Lung (tissue), 12 donors: ENCODE measurements around the gene AFDN. TPM values are rescaled to one million over a fixed set of nuclear protein-coding genes. Genes with fewer than 3 reads are reported as not detected.

Experiments
- ATAC-seq: fragments of 200-7000 bp; cut with Tn5 transposase; one replicate; pipeline ENCODE4 v1.9.1; 2020; ENCODE audit warnings: moderate number of reproducible peaks; ENCODE audit not compliant: insufficient read depth, low FRiP score
- DNase-seq, 3 donors: peaks; one replicate each; pipeline ENCODE4 v3.0.0-alpha.2; 2013 to 2017
- H3K27ac ChIP-seq, 2 donors: one replicate each; pipeline ENCODE4 v1.5.1; 2013; ENCODE audit warnings: mild to moderate bottlenecking in 2 of 2, moderate library complexity in 2 of 2, control low read depth in 1 of 2, inconsistent platforms in 1 of 2, low read depth in 1 of 2, low read length in 1 of 2
- H3K27me3 ChIP-seq, 3 donors: one replicate each; pipeline ENCODE4 v1.5.1; 2013; ENCODE audit warnings: low read length in 2 of 3; ENCODE audit not compliant: control insufficient read depth in 3 of 3, insufficient read depth in 3 of 3
- H3K36me3 ChIP-seq, 4 donors: one replicate each; pipeline ENCODE4 v1.5.1; 2013; ENCODE audit warnings: low read length in 4 of 4, mild to moderate bottlenecking in 1 of 4, moderate library complexity in 1 of 4; ENCODE audit not compliant: control insufficient read depth in 4 of 4, insufficient read depth in 4 of 4
- H3K4me1 ChIP-seq, 5 donors: one replicate each; pipeline ENCODE4 v1.5.1; 2013; ENCODE audit warnings: low read length in 5 of 5, mild to moderate bottlenecking in 2 of 5, moderate library complexity in 1 of 5; ENCODE audit not compliant: control insufficient read depth in 5 of 5, insufficient read depth in 5 of 5
- H3K4me3 ChIP-seq: one replicate; pipeline ENCODE4 v1.5.1; 2013; ENCODE audit warnings: mild to moderate bottlenecking, control low read depth, moderate library complexity
- H3K9ac ChIP-seq, 2 donors: one replicate each; pipeline ENCODE4 v1.5.1; 2013; ENCODE audit warnings: low read length in 2 of 2, control low read depth in 1 of 2; ENCODE audit not compliant: insufficient read depth in 1 of 2
- H3K9me3 ChIP-seq, 4 donors: one replicate each; pipeline ENCODE4 v1.5.1; 2013; ENCODE audit warnings: low read length in 3 of 4, mild to moderate bottlenecking in 1 of 4, moderate library complexity in 1 of 4; ENCODE audit not compliant: control insufficient read depth in 4 of 4, insufficient read depth in 3 of 4
- WGBS, 2 donors: extraction: QIAGEN DNeasy Blood & Tissue Kit; methylation state at CpG; one replicate each; pipeline ENCODE4 v1.1.7; 2013; 5-methylcytosine and 5-hydroxymethylcytosine counted together
- polyA plus RNA-seq, 2 donors: library from polyadenylated mRNA; stranded (reverse); fragments of 200-250 nt; gene quantifications; one replicate each; pipeline ENCODE4 v1.2.1, GENCODE V29; 2013
- total RNA-seq, 2 donors: library from RNA; depleted of rRNA in 1 of 2; stranded (reverse); fragments of >200 nt in 1 of 2; gene quantifications; one replicate each; pipeline ENCODE4 v1.2.1, GENCODE V29; 2014 to 2021
- TF ChIP-seq, protein P1 (sequence below): IDR thresholded peaks from 2 replicates; pipeline ENCODE4 v1.5.1; 2012; ENCODE audit warnings: mild to moderate bottlenecking; ENCODE audit errors: control extremely low read depth, extremely low read depth
- donor health status: control.
- donor health status: control.
- donor health status: Bipolar disorder and iron deficiency.
- donor health status: healthy.
- donor health status: DM: yes; HTN: yes; CAD: no.

The AFDN gene
- total and polyA plus RNA-seq, 4 donors: 47.6 to 407 (median 117) TPM

DNA sequence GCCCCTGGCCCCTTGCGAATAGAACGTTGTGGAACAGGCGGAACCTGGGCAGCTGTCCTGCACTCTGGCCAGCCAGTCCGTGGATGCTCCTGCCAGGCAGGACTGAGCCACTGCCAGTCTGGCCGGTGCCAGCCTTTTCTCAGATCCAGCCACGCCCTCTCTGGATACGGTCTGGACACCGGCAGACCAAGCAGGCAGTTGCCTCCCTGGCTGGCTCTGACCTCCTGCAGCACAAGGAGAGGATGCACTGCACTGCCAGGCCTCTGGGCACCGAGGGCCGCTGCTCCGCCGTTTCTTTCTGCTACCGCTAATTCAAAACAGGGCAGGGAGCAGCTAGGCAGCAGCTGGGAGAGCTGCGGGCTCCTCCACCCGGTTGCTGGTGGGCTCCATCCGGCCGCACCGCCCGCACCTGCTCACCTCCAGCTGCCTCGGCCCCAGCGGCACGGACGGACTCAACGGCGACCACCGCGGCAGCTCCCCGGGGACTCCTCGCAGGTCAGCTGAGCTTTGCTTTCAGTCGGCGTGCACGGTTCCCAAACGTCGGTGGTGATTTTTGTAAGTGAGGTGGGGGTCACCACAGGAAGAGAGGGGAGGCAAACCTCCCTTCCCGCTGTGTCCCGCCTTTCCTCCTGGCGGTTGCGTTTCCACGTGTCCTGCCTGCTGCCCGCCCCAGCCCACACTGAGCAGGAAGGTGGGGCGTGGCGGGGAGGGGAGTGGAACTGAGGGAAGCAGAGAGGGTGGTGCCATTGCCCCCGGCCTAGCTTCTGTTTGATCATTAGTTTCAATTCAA is 30.3 kb upstream of the AFDN start:
- TF ChIP-seq, protein P1, sequence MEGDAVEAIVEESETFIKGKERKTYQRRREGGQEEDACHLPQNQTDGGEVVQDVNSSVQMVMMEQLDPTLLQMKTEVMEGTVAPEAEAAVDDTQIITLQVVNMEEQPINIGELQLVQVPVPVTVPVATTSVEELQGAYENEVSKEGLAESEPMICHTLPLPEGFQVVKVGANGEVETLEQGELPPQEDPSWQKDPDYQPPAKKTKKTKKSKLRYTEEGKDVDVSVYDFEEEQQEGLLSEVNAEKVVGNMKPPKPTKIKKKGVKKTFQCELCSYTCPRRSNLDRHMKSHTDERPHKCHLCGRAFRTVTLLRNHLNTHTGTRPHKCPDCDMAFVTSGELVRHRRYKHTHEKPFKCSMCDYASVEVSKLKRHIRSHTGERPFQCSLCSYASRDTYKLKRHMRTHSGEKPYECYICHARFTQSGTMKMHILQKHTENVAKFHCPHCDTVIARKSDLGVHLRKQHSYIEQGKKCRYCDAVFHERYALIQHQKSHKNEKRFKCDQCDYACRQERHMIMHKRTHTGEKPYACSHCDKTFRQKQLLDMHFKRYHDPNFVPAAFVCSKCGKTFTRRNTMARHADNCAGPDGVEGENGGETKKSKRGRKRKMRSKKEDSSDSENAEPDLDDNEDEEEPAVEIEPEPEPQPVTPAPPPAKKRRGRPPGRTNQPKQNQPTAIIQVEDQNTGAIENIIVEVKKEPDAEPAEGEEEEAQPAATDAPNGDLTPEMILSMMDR: no peak
- Histone ChIP-seq H3K27ac (peak overlapping the region in 1 of 2 donors; percentile 23), H3K9ac (no peak overlapping the region), H3K4me1 (peaks cover 0 to 8% (median 4%) of the 10 kb centered on the region in 5 donors), H3K4me3 (peak overlapping the region; percentile 5), H3K9me3 (no peaks in the 10 kb centered on the region), H3K27me3 (peaks cover 0 to 26% (median 10%) of the 10 kb centered on the region in 3 donors), H3K36me3 (no peaks in the 10 kb centered on the region)
- DNase-seq: no peak
- 21 to 34% methylated on average over 43 of the region's 43 CpGs for WGBS, 2 donors
- peak; percentile 48 for ATAC-seq

DNA sequence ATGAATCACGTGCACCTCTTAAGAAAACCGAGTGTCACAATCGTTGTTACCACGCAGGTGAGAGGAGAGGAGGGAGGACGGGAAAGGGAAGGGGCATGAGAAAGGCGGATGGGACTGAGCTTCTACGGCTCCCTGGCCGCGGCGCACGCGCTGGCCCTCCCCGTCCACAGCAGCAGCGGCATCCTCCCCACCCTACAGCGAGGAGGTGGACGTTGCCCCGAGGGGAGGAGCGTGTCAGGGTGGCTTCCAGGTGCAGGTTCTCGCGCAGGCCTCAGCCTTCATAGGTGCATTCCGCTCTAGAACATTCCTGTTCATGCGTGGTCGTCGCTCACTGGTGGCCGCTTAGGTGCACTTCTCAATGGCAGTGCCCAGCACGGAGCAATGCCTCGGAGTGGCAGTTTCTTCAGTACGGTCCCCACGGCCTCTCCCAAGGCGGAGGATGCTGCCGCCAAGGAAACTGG is 29.7 kb upstream of the AFDN start:
- Histone ChIP-seq H3K9ac (no peak overlapping the region), H3K4me1 (peaks cover 0 to 7% (median 4%) of the 10 kb centered on the region in 5 donors), H3K9me3 (no peaks in the 10 kb centered on the region), H3K36me3 (no peaks in the 10 kb centered on the region), H3K27ac (no peak overlapping the region), H3K27me3 (peaks cover 0 to 26% (median 10%) of the 10 kb centered on the region in 3 donors), H3K4me3 (no peak overlapping the region)
- no peak for DNase-seq
- 72 to 86% methylated on average over 31 of the region's 31 CpGs for WGBS, 2 donors
- TF ChIP-seq, protein P1: no peak
- ATAC-seq: peak; percentile 39

DNA sequence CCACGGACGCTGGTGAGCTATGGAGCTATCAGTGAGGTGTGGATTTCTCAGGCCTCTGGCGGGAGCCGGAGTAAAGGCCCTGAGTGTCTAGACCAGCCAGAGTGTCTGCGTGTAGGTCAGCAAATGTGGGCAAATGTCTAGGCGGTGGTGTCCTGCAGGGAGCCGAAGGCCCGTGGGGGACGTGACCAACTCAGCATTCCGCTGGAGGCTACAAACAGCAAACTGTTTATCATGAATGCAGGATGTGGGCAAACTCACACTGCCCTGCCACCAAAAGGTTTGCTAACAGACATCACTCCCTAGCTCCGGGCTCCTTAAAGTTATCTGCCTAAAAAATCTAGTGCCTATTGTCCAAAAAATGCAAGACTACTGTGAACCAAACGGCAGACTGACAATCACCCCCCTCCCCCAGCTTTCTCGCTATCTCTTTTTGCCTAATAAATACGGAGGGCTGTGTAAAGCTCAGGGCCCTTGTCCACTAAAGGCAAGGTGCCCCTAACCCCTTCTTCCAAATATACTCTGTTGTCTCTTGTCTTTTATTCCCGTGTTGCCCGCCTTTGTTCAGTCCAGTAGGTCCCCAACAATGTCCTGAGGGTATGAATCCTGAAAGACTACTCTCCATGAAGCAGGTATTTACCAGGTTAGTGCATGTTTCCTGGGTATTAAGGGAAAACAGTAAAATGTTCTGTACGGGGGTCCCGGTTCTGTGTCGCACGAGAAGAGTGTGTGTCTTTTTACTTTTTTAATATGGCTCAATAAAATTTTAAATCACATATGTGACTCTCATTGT is 29.0 kb upstream of the AFDN start:
- Histone ChIP-seq H3K4me3 (no peak overlapping the region), H3K27me3 (peaks cover 0 to 26% (median 10%) of the 10 kb centered on the region in 3 donors), H3K4me1 (peaks cover 0 to 7% (median 4%) of the 10 kb centered on the region in 5 donors), H3K27ac (no peak overlapping the region), H3K36me3 (no peaks in the 10 kb centered on the region), H3K9me3 (no peaks in the 10 kb centered on the region), H3K9ac (no peak overlapping the region)
- TF ChIP-seq, protein P1: no peak
- DNase-seq (no peak), ATAC-seq (no peak)
- 80 to 90% methylated on average over 20 of the region's 20 CpGs for WGBS, 2 donors
